Stimulated activated CD4-positive, alpha-beta T cell treated with anti-CD3 and anti-CD28 coated beads, Interleukin-1b, Interleukin-23, amount 100 ng/mL, for 24 hours (primary cell): Measurements from ENCODE around the gene ZNF3.

Source experiments
- DNase-seq, 4 experiments: peaks; one replicate each; pipeline ENCODE4 v3.0.0-alpha.2; 2020; ENCODE audit warnings: low read depth in 4 of 4, low spot score in 1 of 4

The ZNF3 gene

GRCh38 chr7:100088621-100089457 is 7.3 kb upstream of the ZNF3 start, which contains the start of gene COPS6:
TSS of gene COPS6 (plus strand) at chr7:100088969. CDS start at chr7:100088991, 22 bp downstream.
- peak; percentile 82 to 88 (median 84) for DNase-seq

DNA sequence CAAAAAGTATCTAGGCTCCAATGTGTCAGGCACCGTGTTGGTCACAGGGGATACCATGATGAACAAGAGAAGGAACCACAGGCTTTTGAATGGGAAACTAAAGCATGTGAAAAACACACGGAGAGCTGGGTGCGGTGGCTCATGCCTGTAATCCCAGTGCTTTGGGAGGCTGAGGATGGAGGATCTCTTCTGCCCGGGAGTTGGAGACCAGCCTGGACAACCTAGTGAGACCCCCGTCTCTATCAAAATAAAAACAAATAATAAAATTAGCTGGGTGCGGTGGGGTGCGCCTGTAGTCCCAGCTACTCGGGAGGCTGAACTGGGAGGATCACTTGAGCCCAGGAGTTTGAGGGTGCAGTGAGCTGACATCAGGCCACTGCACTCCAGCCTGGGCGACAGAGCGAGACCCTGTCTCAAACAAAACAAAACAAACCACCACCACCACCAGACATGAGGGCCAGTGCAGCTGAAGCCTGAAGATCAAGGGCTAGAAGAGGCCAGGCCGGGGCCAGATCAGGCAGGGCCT is 6.6 kb upstream of the ZNF3 start:
- DNase-seq: no peak

DNA sequence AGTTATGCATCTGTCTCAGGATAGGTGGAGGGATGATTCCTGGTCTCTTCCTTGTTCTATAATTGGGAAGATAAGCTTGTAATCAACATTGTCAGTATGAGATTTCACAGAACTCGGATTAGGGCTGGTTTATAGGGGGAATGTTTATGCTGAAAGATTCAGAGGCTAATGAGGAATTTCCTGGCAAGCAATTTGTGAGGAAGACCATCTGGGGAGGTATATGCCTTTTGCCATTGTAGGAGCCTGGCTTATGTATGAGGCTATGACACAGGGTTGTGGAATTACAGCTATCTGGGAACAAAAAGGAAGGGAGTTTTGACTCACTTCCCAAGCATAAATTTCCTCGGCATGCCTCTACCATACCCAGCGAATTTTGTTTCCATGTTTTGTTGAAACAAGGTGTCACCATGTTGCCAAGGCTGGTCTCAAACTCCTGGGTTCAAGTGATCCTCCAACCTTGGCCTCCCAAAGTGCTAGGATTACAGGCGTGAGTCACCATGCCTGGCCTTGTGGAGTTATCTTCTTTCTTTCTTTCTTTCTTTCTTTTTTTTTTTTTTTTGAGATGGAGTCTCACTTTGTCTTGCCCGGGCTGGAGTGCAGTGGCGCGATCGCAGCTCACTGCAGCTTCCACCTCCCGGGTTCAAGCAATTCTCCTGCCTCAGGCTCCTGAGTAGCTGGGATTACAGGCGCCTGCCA is 5.7 kb upstream of the ZNF3 start:
- DNase-seq: no peak

DNA sequence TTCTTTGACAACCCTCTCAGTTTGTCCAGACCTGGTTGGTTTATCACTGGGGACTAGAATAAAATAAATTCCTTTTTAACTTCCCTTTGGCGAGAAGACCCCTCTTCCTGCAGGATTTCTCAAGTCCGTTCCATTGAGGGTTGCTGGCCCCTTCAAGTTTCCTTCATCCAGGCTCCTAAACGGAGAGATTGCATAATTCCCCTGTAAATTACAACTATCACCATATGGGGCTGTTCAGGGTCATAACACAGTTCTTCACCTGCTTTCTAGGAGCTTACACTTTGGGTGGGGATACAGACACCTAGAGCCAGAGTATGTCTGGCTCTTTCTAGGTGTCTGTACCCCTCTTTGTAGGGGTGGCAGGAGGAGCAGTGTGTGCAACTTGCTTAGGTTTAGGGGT is 4.0 kb upstream of the ZNF3 start:
- no peak for DNase-seq

GRCh38 chr7:100082978-100083377 is 1.5 kb upstream of the ZNF3 start:
- no peak for DNase-seq

DNA sequence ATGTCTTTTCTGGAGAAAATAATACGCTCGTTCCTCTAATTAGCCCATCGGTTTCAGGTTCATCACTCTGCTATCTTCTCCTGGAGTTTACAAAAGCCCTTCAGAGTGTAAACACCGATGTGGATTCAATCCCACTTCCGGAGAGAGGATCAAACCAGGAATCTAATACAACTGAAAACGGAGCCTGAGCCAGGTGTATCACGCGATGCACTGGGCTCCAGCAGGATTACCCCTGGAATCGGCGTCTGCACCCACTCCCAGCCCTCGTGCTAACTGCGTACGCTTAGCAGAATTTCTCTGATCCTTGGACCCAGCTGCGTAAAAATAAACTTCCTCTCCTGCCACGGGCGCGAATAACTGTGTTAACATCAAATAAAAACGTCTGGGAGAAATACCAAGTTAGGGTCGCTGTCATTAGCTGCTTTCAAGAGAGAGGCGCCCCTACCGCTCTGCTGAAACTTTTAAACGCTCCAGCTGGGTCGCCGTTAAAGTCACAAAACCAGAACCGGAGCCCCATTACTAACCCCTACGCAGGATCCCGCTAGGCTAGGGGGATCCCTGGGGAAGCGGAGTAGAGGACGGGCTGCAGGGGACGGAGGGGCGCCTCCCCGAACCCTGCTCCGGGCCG is 502 bp downstream of the ZNF3 start:
- DNase-seq: no peak

DNA sequence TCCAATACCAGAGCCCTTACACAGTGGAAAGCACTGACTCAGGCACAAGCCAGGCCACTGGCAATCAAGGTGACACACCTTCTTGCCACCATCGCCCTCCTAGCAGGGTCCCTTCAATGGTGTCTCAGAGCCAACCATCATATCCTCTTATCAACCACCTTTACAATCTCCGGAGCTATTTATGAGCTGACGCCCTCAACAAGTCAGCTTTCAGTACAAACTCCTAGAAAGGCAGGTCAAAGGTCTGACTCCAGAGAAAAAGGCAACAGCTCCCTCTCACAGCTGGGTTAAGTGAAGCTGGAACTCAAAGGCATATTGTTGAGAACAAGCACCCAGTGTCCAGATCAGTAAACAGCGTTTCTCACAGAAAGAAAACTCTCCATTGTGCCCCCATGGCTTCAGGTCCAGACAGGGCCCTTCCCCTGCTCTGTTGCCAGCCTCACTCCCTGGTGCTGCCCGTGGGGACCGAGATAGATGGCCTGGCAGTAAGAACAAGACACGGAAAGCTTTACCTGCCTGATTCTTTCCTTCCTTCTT is 2.4 kb downstream of the ZNF3 start:
- DNase-seq: no peak

- DNase-seq: no peak
These were observed 4.3 kb downstream of the ZNF3 start for GRCh38 chr7:100077205-100077604.

- no peak for DNase-seq
These were observed 6.1 kb downstream of the ZNF3 start for GRCh38 chr7:100075418-100075817.

GRCh38 chr7:100074841-100075240 is 6.7 kb downstream of the ZNF3 start:
- DNase-seq: no peak

GRCh38 chr7:100072462-100072861 is 9.1 kb downstream of the ZNF3 start:
- DNase-seq: no peak

DNA sequence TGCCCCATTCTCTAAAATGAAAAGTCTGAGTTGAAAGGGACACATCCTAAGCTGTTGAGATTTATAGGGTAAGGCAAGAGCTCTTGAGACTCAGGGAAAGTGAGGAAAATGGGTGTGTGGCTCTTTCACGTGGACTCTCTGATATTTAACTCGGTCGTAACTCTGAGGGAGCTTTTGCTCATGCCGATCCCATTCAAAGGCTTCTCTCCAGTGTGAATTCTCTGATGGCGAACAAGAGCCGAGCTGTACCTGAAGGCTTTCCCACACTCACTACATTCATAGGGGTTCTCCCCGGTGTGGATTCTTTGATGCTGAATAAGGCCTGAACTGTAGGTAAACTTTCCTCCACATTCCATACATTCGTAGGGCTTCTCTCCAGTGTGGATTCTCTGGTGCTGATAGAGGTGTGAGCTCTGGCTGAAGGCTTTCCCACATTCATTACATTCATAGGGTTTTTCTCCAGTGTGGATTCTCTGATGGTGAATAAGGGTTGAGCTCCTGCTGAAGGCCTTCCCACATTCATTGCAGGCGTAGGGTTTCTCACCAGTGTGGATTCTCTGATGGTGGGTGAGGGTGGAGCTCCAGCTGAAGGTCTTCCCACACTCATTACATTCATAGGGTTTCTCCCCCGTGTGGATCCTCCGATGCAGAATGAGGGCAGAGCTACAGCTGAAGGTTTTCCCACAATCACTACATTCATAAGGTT is 10.4 kb downstream of the ZNF3 start:
- no peak for DNase-seq

- DNase-seq: no peak
These were observed 11.5 kb downstream of the ZNF3 start for GRCh38 chr7:100069991-100070390.

GRCh38 chr7:100066953-100067352 is 14.6 kb downstream of the ZNF3 start:
- no peak for DNase-seq

DNA sequence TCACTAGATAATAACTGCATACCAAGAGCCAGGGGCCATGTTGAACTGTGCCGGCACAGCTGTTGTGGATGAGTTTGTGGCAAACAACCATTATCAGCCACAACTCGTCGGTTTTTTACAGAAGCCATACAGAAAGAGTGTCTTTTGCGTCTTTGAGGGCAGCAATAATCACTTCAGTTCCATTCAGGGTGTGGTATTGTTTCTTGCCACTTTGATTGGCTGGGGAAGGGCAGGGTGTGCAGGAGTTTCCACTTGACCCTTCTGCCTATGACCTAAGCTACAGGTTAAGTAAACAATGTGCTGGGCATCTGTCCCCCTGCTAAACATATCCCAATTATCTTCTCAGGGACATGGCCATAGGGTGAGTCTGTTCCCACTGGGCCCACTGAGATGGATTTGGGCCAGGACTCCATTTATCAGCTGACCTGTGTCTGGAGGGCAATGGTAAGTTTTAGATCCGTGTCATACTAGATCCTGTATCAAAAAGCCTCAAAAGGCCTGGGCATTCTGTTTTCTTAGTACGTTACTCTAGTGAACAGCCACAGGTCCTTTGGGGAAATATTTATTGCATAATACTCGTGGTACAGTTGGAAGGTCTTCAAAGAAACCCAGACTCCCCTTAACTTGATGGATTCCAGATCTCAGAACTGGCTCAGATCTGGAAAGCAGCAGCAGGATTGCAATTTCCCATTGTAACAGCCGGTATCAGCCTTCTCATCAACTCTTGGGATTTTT is 15.9 kb downstream of the ZNF3 start:
- no peak for DNase-seq

DNA sequence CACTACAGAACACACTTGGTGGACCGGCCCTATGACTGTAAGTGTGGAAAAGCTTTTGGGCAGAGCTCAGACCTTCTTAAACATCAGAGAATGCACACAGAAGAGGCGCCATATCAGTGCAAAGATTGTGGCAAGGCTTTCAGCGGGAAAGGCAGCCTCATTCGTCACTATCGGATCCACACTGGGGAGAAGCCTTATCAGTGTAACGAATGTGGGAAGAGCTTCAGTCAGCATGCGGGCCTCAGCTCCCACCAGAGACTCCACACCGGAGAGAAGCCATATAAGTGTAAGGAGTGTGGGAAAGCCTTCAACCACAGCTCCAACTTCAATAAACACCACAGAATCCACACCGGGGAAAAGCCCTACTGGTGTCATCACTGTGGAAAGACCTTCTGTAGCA is 17.4 kb downstream of the ZNF3 start:
- no peak for DNase-seq

GRCh38 chr7:100063376-100063775 is 18.1 kb downstream of the ZNF3 start:
- no peak for DNase-seq

GRCh38 chr7:100061518-100062193 is 19.9 kb downstream of the ZNF3 start:
- no peak for DNase-seq

- DNase-seq: no peak
These were observed 22.2 kb downstream of the ZNF3 start for GRCh38 chr7:100059251-100059739.
